Ecto neural progenitor cell (in vitro differentiated cells): ENCODE measurements around the gene BTG3.
A peak's percentile ranks its signal among the peaks of the same experiment; 100 is the strongest.

ENCODE experiments used
- DNase-seq: peaks from one replicate; pipeline ENCODE4 v3.0.0-alpha.2; 2018; ENCODE audit warnings: low spot score

The BTG3 gene

GRCh38 chr21:17612565-17613241 lies at the start of gene BTG3:
Gene BTG3 (minus strand): TSS chr21:17612901. CDS start chr21:17609144, 3,757 bp downstream.
- peak; percentile 83 for DNase-seq

GRCh38 chr21:17660862-17661261 lies 48.2 kb upstream of the BTG3 start:
- no peak for DNase-seq

GRCh38 chr21:17660452-17660851 lies 47.8 kb upstream of the BTG3 start:
- no peak for DNase-seq

GRCh38 chr21:17658931-17659330 lies 46.2 kb upstream of the BTG3 start:
- DNase-seq, result no peak

- no peak for DNase-seq
These were observed 38.8 kb upstream of the BTG3 start for GRCh38 chr21:17651526-17651925.

GRCh38 chr21:17650292-17650691 lies 37.6 kb upstream of the BTG3 start:
- DNase-seq, result no peak

- no peak for DNase-seq
These were observed 34.1 kb upstream of the BTG3 start for GRCh38 chr21:17646790-17647189.

GRCh38 chr21:17644186-17644585 lies 31.5 kb upstream of the BTG3 start:
- no peak for DNase-seq

GRCh38 chr21:17640821-17641220 lies 28.1 kb upstream of the BTG3 start:
- DNase-seq, result no peak

GRCh38 chr21:17636711-17637110 lies 24.0 kb upstream of the BTG3 start:
- DNase-seq, result no peak

- DNase-seq, result no peak
These were observed 18.5 kb upstream of the BTG3 start for GRCh38 chr21:17631195-17631594.

GRCh38 chr21:17622018-17622417 lies 9.3 kb upstream of the BTG3 start:
- no peak for DNase-seq

GRCh38 chr21:17616831-17617230 lies 4.1 kb upstream of the BTG3 start:
- DNase-seq, result no peak

- DNase-seq, result no peak
These were observed 558 bp upstream of the BTG3 start for GRCh38 chr21:17613242-17613676.

- no peak for DNase-seq
These were observed 607 bp downstream of the BTG3 start for GRCh38 chr21:17612023-17612564.

GRCh38 chr21:17611414-17612022 lies 1.2 kb downstream of the BTG3 start:
- peak; percentile 72 for DNase-seq

- DNase-seq, result no peak
These were observed 1.8 kb downstream of the BTG3 start for GRCh38 chr21:17610911-17611310.

GRCh38 chr21:17609681-17610080 lies 3.0 kb downstream of the BTG3 start:
- DNase-seq, result no peak

GRCh38 chr21:17607684-17608083 lies 5.0 kb downstream of the BTG3 start:
- no peak for DNase-seq

GRCh38 chr21:17602874-17603273 lies 9.8 kb downstream of the BTG3 start:
- no peak for DNase-seq

- DNase-seq, result no peak
These were observed 14.3 kb downstream of the BTG3 start for GRCh38 chr21:17598437-17598836.

- no peak for DNase-seq
These were observed 15.0 kb downstream of the BTG3 start for GRCh38 chr21:17597680-17598079.

- DNase-seq, result no peak
These were observed 22.3 kb downstream of the BTG3 start for GRCh38 chr21:17590430-17590829.
